OCI-LY3 (cell line): ENCODE measurements around the gene RCAN2.

Experiments used
- H2AFZ ChIP-seq: fragments of 200-600, 300-600 bp; shearing (Covaris generic); 2 replicates; pipeline ENCODE4 v1.6.0; 2014; ENCODE audit warnings: antibody characterized with exemption, low read depth, low read length
- H3K27ac ChIP-seq: fragments of 200-600, 300-600 bp; sonication (generic); 2 replicates; pipeline ENCODE4 v1.5.1; 2014; ENCODE audit warnings: mild to moderate bottlenecking, low read length, moderate library complexity, mixed read lengths
- H3K27me3 ChIP-seq: fragments of 200-600, 300-600 bp; sonication (generic); 2 replicates; pipeline ENCODE4 v1.6.1; 2014; ENCODE audit warnings: low read depth, low read length, mixed read lengths
- H3K36me3 ChIP-seq: fragments of 200-600, 300-600 bp; sonication (generic); replicated peaks from 2 replicates; pipeline ENCODE3; 2014; ENCODE audit warnings: low read depth, low read length, mixed read lengths
- H3K4me1 ChIP-seq: fragments of 300-600, 200-600 bp; sonication (generic); 2 replicates; pipeline ENCODE4 v1.6.1; 2014; ENCODE audit warnings: low read length, mixed read lengths
- H3K4me2 ChIP-seq: fragments of 200-600, 300-600 bp; sonication (generic); 2 replicates; pipeline ENCODE4 v1.6.1; 2014; ENCODE audit warnings: low read length, mixed read lengths
- H3K4me3 ChIP-seq: fragments of 300-600, 200-600 bp; sonication (generic); 2 replicates; pipeline ENCODE4 v1.5.1; 2014; ENCODE audit warnings: antibody characterized with exemption, mild to moderate bottlenecking, low read length, moderate library complexity
- H3K79me2 ChIP-seq: fragments of 300-600, 200-600 bp; shearing (Covaris generic); 2 replicates; pipeline ENCODE4 v1.6.1; 2014; ENCODE audit warnings: mild to moderate bottlenecking, low read length, mixed read lengths
- H3K9ac ChIP-seq: fragments of 300-600, 200-600 bp; shearing (Covaris generic); 2 replicates; pipeline ENCODE4 v1.6.0; 2014; ENCODE audit warnings: mild to moderate bottlenecking, low read length, moderate library complexity
- H3K9me3 ChIP-seq: fragments of 200-600, 300-600 bp; shearing (Covaris generic); 2 replicates; pipeline ENCODE4 v1.6.1; 2014; ENCODE audit warnings: low read length, mixed read lengths; ENCODE audit not compliant: insufficient read depth
- H4K20me1 ChIP-seq: fragments of 200-600, 300-600 bp; sonication (generic); 2 replicates; pipeline ENCODE4 v1.6.1; 2016; ENCODE audit warnings: low read length, mixed read lengths; ENCODE audit not compliant: insufficient read depth
- EZH2phosphoT487 ChIP-seq: fragments of 200-600 bp; shearing (Covaris generic); IDR thresholded peaks from 2 replicates; pipeline ENCODE4 v1.6.1; 2018; ENCODE audit warnings: antibody characterized with exemption, mixed run types, low read depth
- TF ChIP-seq, protein P1 (sequence below): fragments of 200-600, 300-600 bp; sonication (generic); IDR thresholded peaks from 2 replicates; pipeline ENCODE4 v1.5.1; 2014; ENCODE audit warnings: antibody characterized with exemption, low read length, low read depth

Gene RCAN2

DNA sequence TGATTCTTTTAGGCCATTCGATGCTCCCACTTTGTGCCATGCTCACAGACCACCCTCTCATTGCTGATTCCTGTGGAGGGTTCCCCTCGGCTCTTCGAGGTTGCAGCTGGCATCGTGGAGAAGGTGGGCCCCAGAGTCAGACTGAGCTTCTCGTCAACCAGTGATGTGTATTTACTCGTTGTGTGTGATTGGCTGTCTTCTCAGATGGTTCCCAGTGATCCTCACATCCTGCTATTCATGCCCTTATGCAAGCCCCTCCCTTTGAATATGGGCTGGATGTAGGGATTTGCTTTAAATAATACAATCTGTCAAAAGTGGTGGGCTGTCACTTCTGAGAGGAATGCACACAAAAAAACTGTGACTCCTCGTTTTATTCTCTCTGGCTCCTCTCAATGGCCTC, 220.9 kb downstream of the RCAN2 start:
- Histone ChIP-seq H3K4me2 (no peak overlapping the region), H3K9me3 (no peaks in the 10 kb centered on the region), H3K36me3 (no peaks in the 10 kb centered on the region), H3K9ac (no peak overlapping the region), H2AFZ (no peak overlapping the region), H3K4me1 (peaks cover 4% of the 10 kb centered on the region; the same call in 1 of the 2 replicates), H3K27ac (no peak overlapping the region), H3K27me3 (no peaks in the 10 kb centered on the region), H3K4me3 (no peak overlapping the region), H3K79me2 (no peaks in the 10 kb centered on the region), H4K20me1 (no peaks in the 10 kb centered on the region)
- TF ChIP-seq, protein P1, sequence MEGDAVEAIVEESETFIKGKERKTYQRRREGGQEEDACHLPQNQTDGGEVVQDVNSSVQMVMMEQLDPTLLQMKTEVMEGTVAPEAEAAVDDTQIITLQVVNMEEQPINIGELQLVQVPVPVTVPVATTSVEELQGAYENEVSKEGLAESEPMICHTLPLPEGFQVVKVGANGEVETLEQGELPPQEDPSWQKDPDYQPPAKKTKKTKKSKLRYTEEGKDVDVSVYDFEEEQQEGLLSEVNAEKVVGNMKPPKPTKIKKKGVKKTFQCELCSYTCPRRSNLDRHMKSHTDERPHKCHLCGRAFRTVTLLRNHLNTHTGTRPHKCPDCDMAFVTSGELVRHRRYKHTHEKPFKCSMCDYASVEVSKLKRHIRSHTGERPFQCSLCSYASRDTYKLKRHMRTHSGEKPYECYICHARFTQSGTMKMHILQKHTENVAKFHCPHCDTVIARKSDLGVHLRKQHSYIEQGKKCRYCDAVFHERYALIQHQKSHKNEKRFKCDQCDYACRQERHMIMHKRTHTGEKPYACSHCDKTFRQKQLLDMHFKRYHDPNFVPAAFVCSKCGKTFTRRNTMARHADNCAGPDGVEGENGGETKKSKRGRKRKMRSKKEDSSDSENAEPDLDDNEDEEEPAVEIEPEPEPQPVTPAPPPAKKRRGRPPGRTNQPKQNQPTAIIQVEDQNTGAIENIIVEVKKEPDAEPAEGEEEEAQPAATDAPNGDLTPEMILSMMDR, result no peak
- no peak for TF ChIP-seq EZH2phosphoT487

DNA sequence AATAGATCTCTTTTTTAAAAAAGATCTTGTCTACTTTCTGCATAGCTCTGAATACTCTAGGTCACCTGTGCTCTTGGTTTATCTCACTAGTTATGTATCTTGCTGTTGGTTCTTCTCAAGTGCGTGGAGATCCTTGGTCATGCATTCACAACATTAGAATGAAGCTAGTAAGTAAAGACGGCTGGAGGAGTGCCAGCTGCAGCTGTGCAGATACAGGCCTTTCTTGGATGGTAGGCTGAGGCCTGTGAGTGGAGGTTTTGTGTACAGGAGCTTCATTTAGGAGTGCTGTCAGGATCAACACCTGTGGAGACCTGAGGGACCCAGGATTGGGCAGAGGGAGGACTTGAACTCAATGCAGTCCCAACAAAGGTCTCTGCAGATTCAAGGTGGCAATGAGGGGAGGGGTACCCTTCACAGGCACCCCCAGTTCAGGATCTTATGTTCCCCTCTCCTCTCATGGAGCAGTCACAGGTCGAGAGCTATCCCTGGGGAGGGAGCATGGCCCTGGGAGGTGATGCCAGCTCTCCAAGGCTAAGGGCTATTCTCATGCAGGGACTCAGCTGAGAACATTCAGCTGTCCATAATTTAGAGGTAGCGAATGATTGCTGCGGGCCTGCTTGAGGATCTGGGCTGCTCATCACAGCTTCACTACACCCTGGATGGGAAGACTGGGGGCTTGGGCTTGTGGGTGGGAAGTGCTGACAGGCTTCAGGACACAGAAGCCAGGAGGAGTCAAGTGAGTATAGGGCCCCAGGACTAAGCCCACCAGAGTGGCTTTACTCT, 221.6 kb downstream of the RCAN2 start:
- no peak overlapping the region for H3K4me3 ChIP-seq
- TF ChIP-seq EZH2phosphoT487, result no peak
- TF ChIP-seq, protein P1, result no peak

DNA sequence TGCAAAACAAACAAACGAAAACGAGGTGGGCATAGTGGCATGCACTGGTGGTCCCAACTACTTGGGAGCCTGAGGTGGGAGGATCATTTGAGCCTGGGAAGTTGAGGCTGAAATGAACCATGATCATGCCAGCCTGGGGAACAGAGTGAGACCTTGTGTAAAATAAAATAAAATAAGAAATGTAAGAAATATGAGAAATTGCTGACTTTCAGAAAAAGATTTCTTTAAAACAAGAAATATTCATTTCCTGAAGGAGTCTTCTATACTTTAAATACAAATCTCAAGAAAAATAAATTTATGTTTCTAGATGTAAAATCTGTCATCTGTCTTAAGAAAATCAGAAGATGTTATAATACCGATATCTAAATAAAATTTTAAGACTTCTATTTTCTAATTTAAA, 223.7 kb downstream of the RCAN2 start:
- no peaks in the 10 kb centered on the region for H3K9me3 ChIP-seq
- no peak for TF ChIP-seq EZH2phosphoT487
- TF ChIP-seq, protein P1, result no peak
- no peaks in the 10 kb centered on the region for H3K36me3 ChIP-seq
- H3K9ac ChIP-seq, result no peak overlapping the region
- no peak overlapping the region for H2AFZ ChIP-seq
- no peak overlapping the region for H3K4me2 ChIP-seq
- H3K27ac ChIP-seq, result no peak overlapping the region
- H4K20me1 ChIP-seq, result no peaks in the 10 kb centered on the region
- peaks cover 11% of the 10 kb centered on the region for H3K4me1 ChIP-seq
- no peak overlapping the region for H3K4me3 ChIP-seq
- H3K79me2 ChIP-seq, result no peaks in the 10 kb centered on the region
- no peaks in the 10 kb centered on the region for H3K27me3 ChIP-seq

More for the DNA sequence above, 221.6 kb downstream of the RCAN2 start:
- H3K9ac ChIP-seq, result no peak overlapping the region
- H3K4me1 ChIP-seq, result peaks cover 4% of the 10 kb centered on the region; the same call in 1 of the 2 replicates
- no peaks in the 10 kb centered on the region for H3K36me3 ChIP-seq
- no peak overlapping the region for H2AFZ ChIP-seq
- no peaks in the 10 kb centered on the region for H3K27me3 ChIP-seq
- no peaks in the 10 kb centered on the region for H3K9me3 ChIP-seq
- H3K4me2 ChIP-seq, result no peak overlapping the region
- H3K27ac ChIP-seq, result no peak overlapping the region
- H4K20me1 ChIP-seq, result no peaks in the 10 kb centered on the region
- no peaks in the 10 kb centered on the region for H3K79me2 ChIP-seq

DNA sequence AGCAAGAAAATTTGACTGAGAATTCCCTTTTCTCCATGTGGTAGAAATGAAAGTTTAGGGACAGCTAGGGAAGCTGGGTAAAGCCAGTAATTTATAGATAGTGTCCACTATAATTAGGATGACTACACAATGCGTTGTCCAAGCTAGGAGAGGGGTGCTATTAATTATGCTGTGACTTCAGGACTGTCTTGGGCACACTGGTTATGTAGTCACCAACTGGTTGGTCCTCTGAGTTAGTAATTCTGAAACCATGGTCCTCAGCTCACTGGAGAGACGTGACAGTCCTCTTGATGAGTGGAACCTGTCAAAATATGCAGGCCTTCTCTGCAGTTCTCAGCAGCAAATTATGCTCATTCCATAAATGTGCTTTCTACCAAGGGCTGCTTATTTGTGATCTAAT, 225.9 kb downstream of the RCAN2 start:
- Histone ChIP-seq H3K9ac (no peak overlapping the region), H3K79me2 (no peaks in the 10 kb centered on the region), H3K4me2 (no peak overlapping the region), H3K4me1 (peaks cover 19% of the 10 kb centered on the region), H3K9me3 (no peaks in the 10 kb centered on the region), H3K36me3 (no peaks in the 10 kb centered on the region), H3K4me3 (no peak overlapping the region), H3K27ac (no peak overlapping the region), H2AFZ (no peak overlapping the region), H4K20me1 (no peaks in the 10 kb centered on the region), H3K27me3 (no peaks in the 10 kb centered on the region)
- TF ChIP-seq EZH2phosphoT487, result no peak
- TF ChIP-seq, protein P1, result no peak
